ENCODE results near the gene CNMD.

The CNMD gene

GRCh38 chr13:52776726-52777125 is 37.1 kb upstream of the CNMD start:
- Histone ChIP-seq H3K27me3 (ENCODE audit: control insufficient read depth, insufficient read depth, low read length) (no peaks in the 10 kb centered on the region), H3K27ac (ENCODE audit: low read length) (no peak overlapping the region), H3K4me1 (ENCODE audit: control insufficient read depth, low read depth, low read length) (no peaks in the 10 kb centered on the region), H3K9me3 (ENCODE audit: control insufficient read depth, low read depth, low read length) (no peaks in the 10 kb centered on the region), H3K4me3 (ENCODE audit: low read length) (no peak overlapping the region), H3K9ac (ENCODE audit: low read length) (no peak overlapping the region), H3K36me3 (ENCODE audit: control insufficient read depth, low read depth, low read length) (no peaks in the 10 kb centered on the region)

GRCh38 chr13:52775511-52775910 is 35.9 kb upstream of the CNMD start:
- Histone ChIP-seq H3K4me3 (ENCODE audit: low read length) (no peak overlapping the region), H3K36me3 (ENCODE audit: control insufficient read depth, low read depth, low read length) (no peaks in the 10 kb centered on the region), H3K27ac (ENCODE audit: low read length) (no peak overlapping the region), H3K4me1 (ENCODE audit: control insufficient read depth, low read depth, low read length) (no peaks in the 10 kb centered on the region), H3K9ac (ENCODE audit: low read length) (no peak overlapping the region), H3K27me3 (ENCODE audit: control insufficient read depth, insufficient read depth, low read length) (no peaks in the 10 kb centered on the region), H3K9me3 (ENCODE audit: control insufficient read depth, low read depth, low read length) (no peaks in the 10 kb centered on the region)

- Histone ChIP-seq H3K27me3 (ENCODE audit: control insufficient read depth, insufficient read depth, low read length) (no peaks in the 10 kb centered on the region), H3K27ac (ENCODE audit: low read length) (no peak overlapping the region), H3K9me3 (ENCODE audit: control insufficient read depth, low read depth, low read length) (no peaks in the 10 kb centered on the region), H3K9ac (ENCODE audit: low read length) (no peak overlapping the region), H3K4me1 (ENCODE audit: control insufficient read depth, low read depth, low read length) (no peaks in the 10 kb centered on the region), H3K4me3 (ENCODE audit: low read length) (no peak overlapping the region), H3K36me3 (ENCODE audit: control insufficient read depth, low read depth, low read length) (no peaks in the 10 kb centered on the region)
Measured at GRCh38 chr13:52767949-52768516, 28.4 kb upstream of the CNMD start.

GRCh38 chr13:52765611-52766390 is 26.2 kb upstream of the CNMD start:
- Histone ChIP-seq H3K9ac (ENCODE audit: low read length) (no peak overlapping the region), H3K4me1 (ENCODE audit: control insufficient read depth, low read depth, low read length) (no peaks in the 10 kb centered on the region), H3K27ac (ENCODE audit: low read length) (no peak overlapping the region), H3K36me3 (ENCODE audit: control insufficient read depth, low read depth, low read length) (no peaks in the 10 kb centered on the region), H3K9me3 (ENCODE audit: control insufficient read depth, low read depth, low read length) (no peaks in the 10 kb centered on the region), H3K27me3 (ENCODE audit: control insufficient read depth, insufficient read depth, low read length) (no peaks in the 10 kb centered on the region), H3K4me3 (ENCODE audit: low read length) (no peak overlapping the region)

GRCh38 chr13:52760077-52760476 is 20.5 kb upstream of the CNMD start:
- no peaks in the 10 kb centered on the region for H3K9me3 ChIP-seq (ENCODE audit: control insufficient read depth, low read depth, low read length)
- no peak overlapping the region for H3K9ac ChIP-seq (ENCODE audit: low read length)
- no peaks in the 10 kb centered on the region for H3K27me3 ChIP-seq (ENCODE audit: control insufficient read depth, insufficient read depth, low read length)
- no peaks in the 10 kb centered on the region for H3K36me3 ChIP-seq (ENCODE audit: control insufficient read depth, low read depth, low read length)
- no peak overlapping the region for H3K4me3 ChIP-seq (ENCODE audit: low read length)
- peaks cover 3% of the 10 kb centered on the region for H3K4me1 ChIP-seq (ENCODE audit: control insufficient read depth, low read depth, low read length)
- H3K27ac ChIP-seq (ENCODE audit: low read length): no peak overlapping the region

- H3K9ac ChIP-seq (ENCODE audit: low read length): no peak overlapping the region
- H3K4me1 ChIP-seq (ENCODE audit: control insufficient read depth, low read depth, low read length): peaks cover 3% of the 10 kb centered on the region
- H3K36me3 ChIP-seq (ENCODE audit: control insufficient read depth, low read depth, low read length): no peaks in the 10 kb centered on the region
- H3K27me3 ChIP-seq (ENCODE audit: control insufficient read depth, insufficient read depth, low read length): no peaks in the 10 kb centered on the region
- no peak overlapping the region for H3K27ac ChIP-seq (ENCODE audit: low read length)
- no peak overlapping the region for H3K4me3 ChIP-seq (ENCODE audit: low read length)
- no peaks in the 10 kb centered on the region for H3K9me3 ChIP-seq (ENCODE audit: control insufficient read depth, low read depth, low read length)
Measured at GRCh38 chr13:52758114-52758513, 18.5 kb upstream of the CNMD start.

- Histone ChIP-seq H3K9me3 (ENCODE audit: control insufficient read depth, low read depth, low read length) (no peaks in the 10 kb centered on the region), H3K9ac (ENCODE audit: low read length) (no peak overlapping the region), H3K36me3 (ENCODE audit: control insufficient read depth, low read depth, low read length) (no peaks in the 10 kb centered on the region), H3K4me1 (ENCODE audit: control insufficient read depth, low read depth, low read length) (no peaks in the 10 kb centered on the region), H3K27me3 (ENCODE audit: control insufficient read depth, insufficient read depth, low read length) (no peaks in the 10 kb centered on the region), H3K4me3 (ENCODE audit: low read length) (no peak overlapping the region), H3K27ac (ENCODE audit: low read length) (no peak overlapping the region)
Measured at GRCh38 chr13:52751196-52751595, 11.6 kb upstream of the CNMD start.

- Histone ChIP-seq H3K4me1 (ENCODE audit: control insufficient read depth, low read depth, low read length) (no peaks in the 10 kb centered on the region), H3K27me3 (ENCODE audit: control insufficient read depth, insufficient read depth, low read length) (no peaks in the 10 kb centered on the region), H3K27ac (ENCODE audit: low read length) (no peak overlapping the region), H3K9ac (ENCODE audit: low read length) (no peak overlapping the region), H3K9me3 (ENCODE audit: control insufficient read depth, low read depth, low read length) (no peaks in the 10 kb centered on the region), H3K4me3 (ENCODE audit: low read length) (no peak overlapping the region), H3K36me3 (ENCODE audit: control insufficient read depth, low read depth, low read length) (no peaks in the 10 kb centered on the region)
Measured at GRCh38 chr13:52750713-52751112, 11.1 kb upstream of the CNMD start.

- H3K9me3 ChIP-seq (ENCODE audit: control insufficient read depth, low read depth, low read length): no peaks in the 10 kb centered on the region
- no peaks in the 10 kb centered on the region for H3K36me3 ChIP-seq (ENCODE audit: control insufficient read depth, low read depth, low read length)
- no peaks in the 10 kb centered on the region for H3K27me3 ChIP-seq (ENCODE audit: control insufficient read depth, insufficient read depth, low read length)
- H3K4me1 ChIP-seq (ENCODE audit: control insufficient read depth, low read depth, low read length): no peaks in the 10 kb centered on the region
- no peak overlapping the region for H3K27ac ChIP-seq (ENCODE audit: low read length)
- H3K9ac ChIP-seq (ENCODE audit: low read length): no peak overlapping the region
- H3K4me3 ChIP-seq (ENCODE audit: low read length): no peak overlapping the region
Measured at GRCh38 chr13:52749419-52749818, 9.8 kb upstream of the CNMD start.

GRCh38 chr13:52746141-52746540 is 6.5 kb upstream of the CNMD start:
- Histone ChIP-seq H3K4me1 (ENCODE audit: control insufficient read depth, low read depth, low read length) (no peaks in the 10 kb centered on the region), H3K36me3 (ENCODE audit: control insufficient read depth, low read depth, low read length) (no peaks in the 10 kb centered on the region), H3K27me3 (ENCODE audit: control insufficient read depth, insufficient read depth, low read length) (no peaks in the 10 kb centered on the region), H3K9me3 (ENCODE audit: control insufficient read depth, low read depth, low read length) (no peaks in the 10 kb centered on the region), H3K4me3 (ENCODE audit: low read length) (no peak overlapping the region), H3K9ac (ENCODE audit: low read length) (no peak overlapping the region), H3K27ac (ENCODE audit: low read length) (no peak overlapping the region)

- Histone ChIP-seq H3K9me3 (ENCODE audit: control insufficient read depth, low read depth, low read length) (no peaks in the 10 kb centered on the region), H3K36me3 (ENCODE audit: control insufficient read depth, low read depth, low read length) (no peaks in the 10 kb centered on the region), H3K27me3 (ENCODE audit: control insufficient read depth, insufficient read depth, low read length) (no peaks in the 10 kb centered on the region), H3K27ac (ENCODE audit: low read length) (no peak overlapping the region), H3K4me1 (ENCODE audit: control insufficient read depth, low read depth, low read length) (peaks cover 3% of the 10 kb centered on the region), H3K4me3 (ENCODE audit: low read length) (no peak overlapping the region), H3K9ac (ENCODE audit: low read length) (no peak overlapping the region)
Measured at GRCh38 chr13:52744842-52745375, 5.3 kb upstream of the CNMD start.

GRCh38 chr13:52743988-52744387 is 4.4 kb upstream of the CNMD start:
- no peaks in the 10 kb centered on the region for H3K36me3 ChIP-seq (ENCODE audit: control insufficient read depth, low read depth, low read length)
- no peaks in the 10 kb centered on the region for H3K27me3 ChIP-seq (ENCODE audit: control insufficient read depth, insufficient read depth, low read length)
- H3K9ac ChIP-seq (ENCODE audit: low read length): no peak overlapping the region
- H3K4me1 ChIP-seq (ENCODE audit: control insufficient read depth, low read depth, low read length): peaks cover 5% of the 10 kb centered on the region
- no peak overlapping the region for H3K4me3 ChIP-seq (ENCODE audit: low read length)
- H3K27ac ChIP-seq (ENCODE audit: low read length): no peak overlapping the region
- no peaks in the 10 kb centered on the region for H3K9me3 ChIP-seq (ENCODE audit: control insufficient read depth, low read depth, low read length)

All from iPS-18a (cell line).